ENCODE data around the gene TTC21A. TPM values are rescaled to one million over a fixed set of nuclear protein-coding genes. Genes with fewer than 3 reads are reported as not detected.

Gene TTC21A
- total RNA-seq, 1 experiment from 2014 or later = 1.7 TPM

DNA sequence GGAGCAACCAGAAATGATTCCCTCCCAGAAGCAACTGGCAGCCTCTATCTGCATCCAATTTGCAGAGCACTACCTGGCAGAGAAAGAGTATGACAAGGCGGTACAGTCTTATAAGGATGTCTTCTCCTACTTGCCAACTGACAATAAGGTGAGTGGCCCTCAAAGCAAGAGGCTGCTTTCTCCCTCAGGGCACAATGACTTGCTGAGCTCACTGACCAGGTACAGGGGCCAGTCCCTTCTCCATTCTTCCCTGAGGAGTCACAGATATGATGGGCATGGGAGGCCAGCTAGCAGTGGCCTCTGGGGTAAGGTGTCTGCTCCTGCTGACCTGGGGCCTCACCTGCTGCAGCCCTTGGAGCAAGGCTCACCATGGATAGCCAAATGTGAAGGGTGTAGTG is 25.6 kb downstream of the TTC21A start:
- H3K56ac ChIP-seq (ENCODE audit: insufficient read length, low read depth, low read length) = no peak overlapping the region
- Mint-ChIP-seq H3K4me1 (peaks cover 2 to 5% of the 10 kb centered on the region in 2 experiments; a peak in 1 of 4 replicates), H3K36me3 (ENCODE audit: insufficient read depth in 1 of 3, low read depth in 3 of 3) (no peaks in the 10 kb centered on the region), H3K4me3 (no peak overlapping the region), H3K9me3 (no peaks in the 10 kb centered on the region), H3K27ac (no peak overlapping the region), H3K27me3 (ENCODE audit: low read depth) (no peaks in the 10 kb centered on the region)
- no peak overlapping the region for H2BK12ac ChIP-seq (ENCODE audit: insufficient read length, low read depth, low read length)
- H2AFZ ChIP-seq (ENCODE audit: low read length) = no peak overlapping the region
- no peak overlapping the region for H2BK120ac ChIP-seq (ENCODE audit: low read depth, low read length, poor library complexity, severe bottlenecking)
- no peaks in the 10 kb centered on the region for H3K23me2 ChIP-seq (ENCODE audit: insufficient read length, low read depth, low read length, poor library complexity, severe bottlenecking)
- H4K91ac ChIP-seq (ENCODE audit: insufficient read length, low read depth, low read length) = no peak overlapping the region
- no peak overlapping the region for H3K27ac ChIP-seq (ENCODE audit: insufficient read length, low read depth, low read length)
- H3K27me3 ChIP-seq (ENCODE audit: insufficient read depth, low read length) = no peaks in the 10 kb centered on the region
- no peak overlapping the region for H3K23ac ChIP-seq (ENCODE audit: insufficient read length, low read depth, low read length)
- no peak overlapping the region for H3K4ac ChIP-seq (ENCODE audit: low read depth, low read length)
- H3K9ac ChIP-seq (ENCODE audit: extremely low read depth, insufficient read length, low read length) = no peak overlapping the region
- H3K9me3 ChIP-seq (ENCODE audit: control insufficient read depth, low read depth, low read length) = no peaks in the 10 kb centered on the region
- no peak overlapping the region for H3K18ac ChIP-seq (ENCODE audit: insufficient read length, low read depth, low read length)
- no peak overlapping the region for H4K5ac ChIP-seq (ENCODE audit: insufficient read length, low read depth, low read length)
- H3K79me2 ChIP-seq (ENCODE audit: insufficient read depth, low read length) = no peaks in the 10 kb centered on the region
- no peak overlapping the region for H2BK20ac ChIP-seq (ENCODE audit: low read depth, low read length, poor library complexity, severe bottlenecking)
- no peak overlapping the region for H3K14ac ChIP-seq (ENCODE audit: insufficient read depth, low read length)
- no CpG with 5 or more reads among the region's 1 CpG for WGBS (ENCODE audit: extremely low coverage, insufficient read length, low lambda C conversion rate)
- H2AK5ac ChIP-seq (ENCODE audit: insufficient read length, low read length) = no peak overlapping the region
- no peaks in the 10 kb centered on the region for H3K79me1 ChIP-seq (ENCODE audit: insufficient read depth, low read depth, low read length, poor library complexity, severe bottlenecking)
- H2BK15ac ChIP-seq (ENCODE audit: low read depth, low read length) = no peak overlapping the region
- no peaks in the 10 kb centered on the region for H4K20me1 ChIP-seq (ENCODE audit: control insufficient read depth, insufficient read depth, insufficient read length)
- H3K4me1 ChIP-seq (ENCODE audit: insufficient read depth, low read length) = no peaks in the 10 kb centered on the region
- no peak overlapping the region for H3K4me2 ChIP-seq (ENCODE audit: insufficient read depth, insufficient read length, low read length)
- no peak overlapping the region for H4K8ac ChIP-seq (replicated peaks; ENCODE audit: insufficient read length, low read depth, low read length)
- H3T11ph ChIP-seq (ENCODE audit: low read length) = no peak overlapping the region
- no peak for TF ChIP-seq CTCF (conservative IDR thresholded peaks at IDR 0.05)
- DNase-seq = no peak
- no peak overlapping the region for H2BK5ac ChIP-seq (ENCODE audit: insufficient read length, low read length)
